ENCODE measurements around the gene LLGL2.

The LLGL2 gene

DNA sequence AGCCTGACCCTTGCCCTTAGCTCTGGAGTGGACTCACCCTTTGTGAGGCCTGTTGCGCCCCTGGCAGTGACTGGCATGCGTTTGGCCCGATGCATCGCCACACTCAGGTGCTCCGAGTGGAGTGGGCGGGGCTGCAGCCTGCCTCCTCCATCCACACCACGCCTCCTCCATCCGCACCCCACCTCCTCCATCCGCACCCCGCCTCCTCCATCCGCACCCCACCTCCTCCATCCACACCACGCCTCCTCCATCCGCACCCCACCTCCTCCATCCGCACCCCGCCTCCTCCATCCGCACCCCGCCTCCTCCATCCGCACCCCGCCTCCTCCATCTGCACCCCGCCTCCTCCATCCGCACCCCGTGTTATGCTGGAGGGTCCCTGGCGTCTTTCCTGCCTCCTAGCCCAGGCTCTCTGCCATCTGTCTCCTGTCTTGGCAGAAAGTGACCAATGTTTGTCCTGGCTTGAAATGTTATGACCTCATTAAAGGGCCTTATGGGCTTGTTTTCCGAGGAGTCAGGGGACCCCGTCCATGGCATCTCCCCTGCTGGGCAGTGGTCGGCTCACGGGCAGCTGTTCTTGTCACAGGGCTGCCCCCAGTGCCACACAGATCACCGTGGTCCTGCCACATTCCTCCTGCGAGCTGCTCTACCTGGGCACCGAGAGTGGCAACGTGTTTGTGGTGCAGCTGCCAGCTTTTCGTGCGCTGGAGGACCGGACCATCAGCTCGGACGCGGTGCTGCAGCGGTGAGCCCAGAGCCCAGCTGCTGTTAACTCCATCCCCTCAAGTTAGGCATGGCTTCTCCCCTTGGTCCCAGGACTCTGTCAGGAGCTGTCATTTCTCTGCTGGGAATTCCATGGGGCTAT, 33.4 kb downstream of the LLGL2 start:
- no peak for TF ChIP-seq CTCF (IDR thresholded peaks at IDR 0.05; ENCODE audit: borderline replicate concordance, control extremely low read depth, extremely low read depth, insufficient read depth, missing control alignments)
- in situ Hi-C loops (cut with MboI; ENCODE audit: low sequenced_read_pairs, unreplicated experiment) = no loop called here
- DNase-seq (ENCODE audit: low spot score) = no peak

- in situ Hi-C loops (cut with MboI; ENCODE audit: low sequenced_read_pairs, unreplicated experiment) = no loop called here
- no peak for DNase-seq (ENCODE audit: low spot score)
These were observed 34.5 kb downstream of the LLGL2 start for GRCh38 chr17:75559958-75560533.

GRCh38 chr17:75561927-75562603, 36.6 kb downstream of the LLGL2 start:
- in situ Hi-C loops (cut with MboI; ENCODE audit: low sequenced_read_pairs, unreplicated experiment) = no loop called here
- no peak for TF ChIP-seq CTCF (IDR thresholded peaks at IDR 0.05; ENCODE audit: borderline replicate concordance, control extremely low read depth, extremely low read depth, insufficient read depth, missing control alignments)
- DNase-seq (ENCODE audit: low spot score) = no peak

More at GRCh38 chr17:75559958-75560533, 34.5 kb downstream of the LLGL2 start:
- TF ChIP-seq CTCF (IDR thresholded peaks at IDR 0.05; ENCODE audit: borderline replicate concordance, control extremely low read depth, extremely low read depth, insufficient read depth, missing control alignments) = no peak

DNA sequence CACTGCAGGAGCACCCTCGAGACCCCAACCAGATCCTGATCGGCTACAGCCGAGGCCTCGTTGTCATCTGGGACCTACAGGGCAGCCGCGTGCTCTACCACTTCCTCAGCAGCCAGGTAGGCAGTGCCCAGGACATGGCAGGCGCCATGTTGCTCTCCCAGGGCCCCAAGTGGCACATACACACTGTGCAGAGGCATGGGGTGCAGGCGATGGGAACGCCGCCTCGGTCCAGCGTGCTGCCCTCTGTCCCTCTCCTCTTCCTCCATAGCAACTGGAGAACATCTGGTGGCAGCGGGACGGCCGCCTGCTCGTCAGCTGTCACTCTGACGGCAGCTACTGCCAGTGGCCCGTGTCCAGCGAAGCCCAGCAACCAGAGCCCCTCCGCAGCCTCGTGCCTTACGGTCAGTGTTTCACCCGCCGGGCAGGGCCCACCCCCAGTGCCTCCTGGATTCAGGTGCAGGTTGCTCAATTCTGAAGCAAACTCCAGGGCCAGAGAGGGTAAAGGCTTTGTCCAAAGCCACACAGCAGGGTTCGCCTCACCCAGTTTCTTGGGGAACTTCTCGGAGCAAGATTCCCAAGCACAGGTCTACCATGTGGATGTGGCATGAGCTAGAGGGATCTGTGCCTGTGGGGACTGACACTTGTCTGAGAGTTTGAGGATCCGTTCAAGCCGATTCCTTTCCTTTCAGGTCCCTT, 37.7 kb downstream of the LLGL2 start:
- in situ Hi-C loops (cut with MboI; ENCODE audit: low sequenced_read_pairs, unreplicated experiment) = no loop called here
- DNase-seq (ENCODE audit: low spot score) = no peak
- TF ChIP-seq CTCF (IDR thresholded peaks at IDR 0.05; ENCODE audit: borderline replicate concordance, control extremely low read depth, extremely low read depth, insufficient read depth, missing control alignments) = no peak

DNA sequence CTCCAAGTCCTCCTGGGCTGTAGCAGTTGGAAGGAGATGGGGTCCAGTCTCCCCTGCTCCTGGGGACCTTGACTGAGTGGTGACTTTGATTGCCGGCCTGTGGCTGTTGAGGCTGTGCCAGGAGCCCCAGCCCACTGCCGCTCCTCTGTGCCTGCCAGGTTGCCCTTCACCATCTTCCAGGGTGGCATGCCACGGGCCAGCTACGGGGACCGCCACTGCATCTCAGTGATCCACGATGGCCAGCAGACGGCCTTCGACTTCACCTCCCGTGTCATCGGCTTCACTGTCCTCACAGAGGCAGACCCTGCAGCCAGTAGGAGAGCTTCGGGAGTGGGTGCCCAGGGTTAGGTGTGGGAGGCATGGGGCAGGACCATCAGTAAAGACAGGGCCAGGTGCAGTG, 38.7 kb downstream of the LLGL2 start:
- no peak for DNase-seq (ENCODE audit: low spot score)
- no peak for TF ChIP-seq CTCF (IDR thresholded peaks at IDR 0.05; ENCODE audit: borderline replicate concordance, control extremely low read depth, extremely low read depth, insufficient read depth, missing control alignments)
- in situ Hi-C loops (cut with MboI; ENCODE audit: low sequenced_read_pairs, unreplicated experiment) = no loop called here

DNA sequence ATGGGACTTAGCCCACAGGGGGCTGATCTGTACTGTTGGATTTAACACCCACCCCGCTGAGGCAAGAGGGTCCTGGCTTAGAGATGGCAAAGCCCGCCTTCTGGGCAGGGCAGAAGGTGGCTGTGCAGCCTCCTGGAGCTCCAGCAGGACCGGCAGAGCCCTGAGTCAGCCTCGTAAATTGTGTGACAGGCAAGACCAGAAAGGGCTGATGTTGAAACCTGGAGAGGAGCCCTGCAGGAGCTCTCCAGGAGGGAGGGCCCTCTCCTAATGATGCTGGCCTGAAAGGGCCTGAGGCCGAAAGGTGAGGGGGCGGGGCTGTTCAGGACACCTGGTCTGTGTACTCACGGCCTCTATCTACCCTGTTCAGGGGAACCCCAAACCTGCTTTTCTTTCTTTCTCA, 39.6 kb downstream of the LLGL2 start:
- DNase-seq (ENCODE audit: low spot score) = no peak
- no peak for TF ChIP-seq CTCF (IDR thresholded peaks at IDR 0.05; ENCODE audit: borderline replicate concordance, control extremely low read depth, extremely low read depth, insufficient read depth, missing control alignments)
- in situ Hi-C loops (cut with MboI; ENCODE audit: low sequenced_read_pairs, unreplicated experiment) = no loop called here

All from GM13976 (cell line).